Amniotic stem cell (primary cell): ENCODE data around the gene WNT3A.

Source experiments
- DNase-seq: peaks from one replicate; lab custom pipeline; 2025; lab: John Stamatoyannopoulos, UW

Gene WNT3A

DNA sequence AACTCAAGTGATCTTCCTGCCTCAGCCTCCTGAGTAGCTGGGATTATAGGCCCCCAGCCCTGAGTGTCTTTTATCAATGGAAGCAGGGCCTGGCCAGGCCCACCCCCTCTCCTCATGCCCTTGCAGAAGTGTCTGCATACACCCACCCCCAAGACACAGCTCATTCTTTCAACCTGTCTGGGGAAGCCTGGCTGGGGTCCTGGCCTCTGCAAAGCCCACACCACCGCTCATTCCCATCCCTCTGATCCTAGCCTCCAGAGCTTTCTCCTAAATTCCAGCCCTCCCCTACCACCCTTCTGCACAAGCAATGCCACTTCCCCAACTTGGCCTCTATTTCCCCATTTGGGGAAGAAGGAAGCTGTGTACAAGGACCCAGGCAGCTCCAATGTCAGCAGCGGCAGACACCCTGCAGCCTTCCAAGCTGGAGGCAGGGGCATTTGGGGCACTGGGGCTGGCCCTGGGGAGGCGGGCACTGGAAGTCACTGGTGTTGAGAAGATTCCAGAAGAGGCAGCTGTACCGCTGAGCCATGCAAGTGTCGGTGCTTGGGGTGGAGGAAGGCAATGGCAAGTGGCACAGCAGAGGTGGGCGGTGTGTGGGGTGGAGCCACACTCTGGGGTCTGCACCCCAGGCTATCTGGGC, 42.0 kb downstream of the WNT3A start:
- no peak for DNase-seq

DNA sequence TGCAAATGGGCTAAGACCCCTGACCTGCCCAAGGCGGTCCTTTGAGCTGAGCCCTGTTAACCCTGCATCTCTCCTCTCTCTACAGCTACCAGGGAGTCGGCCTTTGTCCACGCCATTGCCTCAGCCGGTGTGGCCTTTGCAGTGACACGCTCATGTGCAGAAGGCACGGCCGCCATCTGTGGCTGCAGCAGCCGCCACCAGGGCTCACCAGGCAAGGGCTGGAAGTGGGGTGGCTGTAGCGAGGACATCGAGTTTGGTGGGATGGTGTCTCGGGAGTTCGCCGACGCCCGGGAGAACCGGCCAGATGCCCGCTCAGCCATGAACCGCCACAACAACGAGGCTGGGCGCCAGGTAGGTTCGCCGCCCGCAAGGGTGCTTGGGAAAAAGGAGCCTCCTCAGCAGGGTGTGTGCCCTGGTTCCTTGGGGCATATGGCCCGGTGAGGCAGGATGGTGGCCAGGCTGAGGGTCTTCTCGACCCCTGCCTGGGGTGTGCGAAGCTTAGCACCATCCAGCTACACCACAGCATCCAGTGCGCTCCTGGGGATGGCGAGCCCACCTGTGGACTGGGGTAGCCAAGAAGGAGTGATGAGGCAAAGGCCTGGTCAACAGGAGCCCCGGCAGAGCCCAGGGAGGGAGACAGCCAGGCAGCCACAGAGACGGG, 43.9 kb downstream of the WNT3A start:
- DNase-seq: no peak

DNA sequence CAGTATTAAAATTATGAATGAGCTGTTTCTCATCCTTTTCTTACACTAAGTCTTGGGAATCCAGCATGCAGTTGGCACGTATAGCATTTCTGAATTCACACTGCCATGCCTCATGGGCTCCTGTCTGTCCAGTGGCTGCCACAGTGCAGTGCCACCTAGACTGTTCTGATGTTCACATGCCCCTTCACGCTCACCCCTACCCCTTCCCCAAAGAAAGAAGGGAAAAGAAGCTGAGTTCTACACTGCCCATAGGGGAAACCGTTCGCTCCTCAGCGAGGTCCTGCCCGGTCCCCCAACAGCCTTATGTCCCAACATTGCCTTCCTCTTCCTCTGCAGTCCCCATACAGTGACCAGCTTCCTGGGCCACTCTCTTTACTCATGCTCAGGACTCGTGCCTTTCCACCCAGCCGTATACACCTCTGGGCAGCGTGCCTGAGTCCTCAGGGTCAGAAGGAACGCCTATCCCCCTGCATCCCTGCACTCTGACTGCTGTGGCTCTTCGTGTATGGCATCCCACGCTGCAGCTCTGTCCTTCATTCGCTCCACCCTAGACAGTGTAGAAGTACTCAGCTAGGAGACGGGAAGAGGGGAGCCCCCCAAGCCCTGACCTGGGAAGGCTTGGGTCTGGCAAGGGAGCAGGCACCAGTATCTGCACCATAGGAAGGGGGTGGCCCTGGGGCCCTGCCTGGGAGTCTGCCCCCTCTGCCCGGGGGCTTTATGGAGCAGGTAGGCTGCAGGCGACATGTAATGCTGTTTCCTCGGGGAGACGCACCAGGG, 51.6 kb downstream of the WNT3A start:
- DNase-seq: no peak

DNA sequence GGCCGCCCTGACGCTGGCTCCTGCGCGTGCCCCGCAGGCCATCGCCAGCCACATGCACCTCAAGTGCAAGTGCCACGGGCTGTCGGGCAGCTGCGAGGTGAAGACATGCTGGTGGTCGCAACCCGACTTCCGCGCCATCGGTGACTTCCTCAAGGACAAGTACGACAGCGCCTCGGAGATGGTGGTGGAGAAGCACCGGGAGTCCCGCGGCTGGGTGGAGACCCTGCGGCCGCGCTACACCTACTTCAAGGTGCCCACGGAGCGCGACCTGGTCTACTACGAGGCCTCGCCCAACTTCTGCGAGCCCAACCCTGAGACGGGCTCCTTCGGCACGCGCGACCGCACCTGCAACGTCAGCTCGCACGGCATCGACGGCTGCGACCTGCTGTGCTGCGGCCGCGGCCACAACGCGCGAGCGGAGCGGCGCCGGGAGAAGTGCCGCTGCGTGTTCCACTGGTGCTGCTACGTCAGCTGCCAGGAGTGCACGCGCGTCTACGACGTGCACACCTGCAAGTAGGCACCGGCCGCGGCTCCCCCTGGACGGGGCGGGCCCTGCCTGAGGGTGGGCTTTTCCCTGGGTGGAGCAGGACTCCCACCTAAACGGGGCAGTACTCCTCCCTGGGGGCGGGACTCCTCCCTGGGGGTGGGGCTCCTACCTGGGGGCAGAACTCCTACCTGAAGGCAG, 52.3 kb downstream of the WNT3A start:
- DNase-seq: no peak

DNA sequence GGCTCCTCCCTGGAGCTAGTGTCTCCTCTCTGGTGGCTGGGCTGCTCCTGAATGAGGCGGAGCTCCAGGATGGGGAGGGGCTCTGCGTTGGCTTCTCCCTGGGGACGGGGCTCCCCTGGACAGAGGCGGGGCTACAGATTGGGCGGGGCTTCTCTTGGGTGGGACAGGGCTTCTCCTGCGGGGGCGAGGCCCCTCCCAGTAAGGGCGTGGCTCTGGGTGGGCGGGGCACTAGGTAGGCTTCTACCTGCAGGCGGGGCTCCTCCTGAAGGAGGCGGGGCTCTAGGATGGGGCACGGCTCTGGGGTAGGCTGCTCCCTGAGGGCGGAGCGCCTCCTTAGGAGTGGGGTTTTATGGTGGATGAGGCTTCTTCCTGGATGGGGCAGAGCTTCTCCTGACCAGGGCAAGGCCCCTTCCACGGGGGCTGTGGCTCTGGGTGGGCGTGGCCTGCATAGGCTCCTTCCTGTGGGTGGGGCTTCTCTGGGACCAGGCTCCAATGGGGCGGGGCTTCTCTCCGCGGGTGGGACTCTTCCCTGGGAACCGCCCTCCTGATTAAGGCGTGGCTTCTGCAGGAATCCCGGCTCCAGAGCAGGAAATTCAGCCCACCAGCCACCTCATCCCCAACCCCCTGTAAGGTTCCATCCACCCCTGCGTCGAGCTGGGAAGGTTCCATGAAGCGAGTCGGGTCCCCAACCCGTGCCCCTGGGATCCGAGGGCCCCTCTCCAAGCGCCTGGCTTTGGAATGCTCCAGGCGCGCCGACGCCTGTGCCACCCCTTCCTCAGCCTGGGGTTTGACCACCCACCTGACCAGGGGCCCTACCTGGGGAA, 53.0 kb downstream of the WNT3A start:
- DNase-seq: no peak

DNA sequence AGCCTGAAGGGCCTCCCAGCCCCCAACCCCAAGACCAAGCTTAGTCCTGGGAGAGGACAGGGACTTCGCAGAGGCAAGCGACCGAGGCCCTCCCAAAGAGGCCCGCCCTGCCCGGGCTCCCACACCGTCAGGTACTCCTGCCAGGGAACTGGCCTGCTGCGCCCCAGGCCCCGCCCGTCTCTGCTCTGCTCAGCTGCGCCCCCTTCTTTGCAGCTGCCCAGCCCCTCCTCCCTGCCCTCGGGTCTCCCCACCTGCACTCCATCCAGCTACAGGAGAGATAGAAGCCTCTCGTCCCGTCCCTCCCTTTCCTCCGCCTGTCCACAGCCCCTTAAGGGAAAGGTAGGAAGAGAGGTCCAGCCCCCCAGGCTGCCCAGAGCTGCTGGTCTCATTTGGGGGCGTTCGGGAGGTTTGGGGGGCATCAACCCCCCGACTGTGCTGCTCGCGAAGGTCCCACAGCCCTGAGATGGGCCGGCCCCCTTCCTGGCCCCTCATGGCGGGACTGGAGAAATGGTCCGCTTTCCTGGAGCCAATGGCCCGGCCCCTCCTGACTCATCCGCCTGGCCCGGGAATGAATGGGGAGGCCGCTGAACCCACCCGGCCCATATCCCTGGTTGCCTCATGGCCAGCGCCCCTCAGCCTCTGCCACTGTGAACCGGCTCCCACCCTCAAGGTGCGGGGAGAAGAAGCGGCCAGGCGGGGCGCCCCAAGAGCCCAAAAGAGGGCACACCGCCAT, 53.8 kb downstream of the WNT3A start:
- no peak for DNase-seq

DNA sequence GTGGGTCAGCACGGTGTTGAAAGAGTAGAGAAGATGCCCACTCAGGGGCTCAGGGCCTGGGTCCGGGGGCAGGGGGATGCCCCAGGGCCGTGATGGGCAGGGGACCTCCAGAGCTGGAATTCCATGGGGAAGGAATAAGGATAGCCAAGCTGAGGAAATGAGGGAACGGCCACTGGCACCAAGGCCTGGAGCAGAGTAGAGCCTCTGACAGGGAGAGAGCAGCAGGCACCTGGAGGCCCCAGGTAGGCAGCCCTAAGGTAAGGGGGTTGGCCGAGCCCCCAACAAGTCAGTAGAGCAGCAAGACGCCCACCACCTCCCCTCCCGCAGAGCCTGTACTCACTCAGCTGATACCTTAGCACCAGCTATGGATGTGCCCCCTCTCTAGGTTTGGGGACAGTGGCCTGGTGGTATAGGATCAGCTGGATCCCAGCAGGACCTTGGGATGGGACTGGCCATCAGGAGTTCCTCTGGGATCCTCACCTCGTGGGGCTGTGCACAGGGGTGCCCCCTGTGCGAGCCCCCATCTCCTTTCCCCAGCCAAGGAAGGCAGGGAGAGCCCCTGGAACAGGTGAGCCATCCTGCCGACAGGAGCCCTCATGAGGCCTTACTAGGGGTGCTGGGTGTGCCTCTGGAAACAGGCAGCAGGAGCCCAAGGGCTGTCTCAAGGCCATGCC, 54.8 kb downstream of the WNT3A start:
- no peak for DNase-seq

DNA sequence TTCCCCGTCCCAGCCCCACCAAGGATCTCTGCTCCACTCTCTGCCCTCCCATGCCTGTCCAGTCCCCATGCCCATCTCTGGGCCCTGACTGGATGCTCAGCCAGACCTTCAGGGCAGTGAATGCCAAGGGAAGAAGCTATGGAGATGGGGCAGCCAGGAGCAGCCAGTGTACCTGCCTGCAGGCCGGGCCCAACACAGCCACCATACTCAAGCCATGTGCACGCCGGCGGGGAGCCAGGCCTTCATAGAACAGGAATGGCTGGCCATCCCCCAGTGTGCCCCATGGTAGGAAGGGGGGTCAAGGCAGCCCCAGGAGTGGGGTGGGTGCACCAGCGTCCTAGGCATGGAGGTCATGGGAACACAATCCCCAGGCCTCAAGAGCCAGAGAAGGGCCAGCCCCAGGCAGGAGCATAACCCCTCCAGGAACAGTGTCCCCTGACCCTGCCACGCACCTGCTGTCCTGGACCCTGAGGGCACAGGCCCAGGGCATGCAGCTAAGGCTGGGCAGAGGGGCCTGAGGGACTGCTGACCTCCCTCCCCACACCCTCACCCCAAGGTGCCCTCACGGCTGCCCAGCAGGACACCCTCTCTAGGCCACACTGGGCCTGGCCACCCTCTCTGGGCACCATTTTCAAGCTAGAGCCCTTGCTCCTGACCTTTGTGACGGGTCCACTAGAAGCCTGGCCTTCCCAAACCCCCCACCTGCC, 55.4 kb downstream of the WNT3A start:
- DNase-seq: no peak

DNA sequence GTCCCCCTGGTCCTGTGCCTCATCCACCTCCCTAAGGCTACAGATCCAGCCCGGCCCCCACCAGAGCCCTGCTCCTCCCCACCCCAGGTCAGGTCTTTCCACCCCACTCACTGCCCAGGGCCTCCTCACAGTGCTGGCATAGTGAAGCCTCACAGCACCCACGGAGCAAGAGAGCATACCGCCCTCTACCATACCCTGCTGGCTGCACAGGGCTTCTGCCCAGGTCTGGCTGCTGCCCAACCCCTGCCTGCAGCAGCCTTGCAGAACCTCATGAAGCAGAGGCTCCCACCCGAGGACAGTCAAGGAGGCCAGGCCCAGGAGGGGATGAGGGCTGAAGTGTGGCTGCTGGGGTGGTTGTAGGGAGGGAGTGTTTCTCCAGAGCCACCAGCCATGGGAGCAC, 56.0 kb downstream of the WNT3A start:
- no peak for DNase-seq

DNA sequence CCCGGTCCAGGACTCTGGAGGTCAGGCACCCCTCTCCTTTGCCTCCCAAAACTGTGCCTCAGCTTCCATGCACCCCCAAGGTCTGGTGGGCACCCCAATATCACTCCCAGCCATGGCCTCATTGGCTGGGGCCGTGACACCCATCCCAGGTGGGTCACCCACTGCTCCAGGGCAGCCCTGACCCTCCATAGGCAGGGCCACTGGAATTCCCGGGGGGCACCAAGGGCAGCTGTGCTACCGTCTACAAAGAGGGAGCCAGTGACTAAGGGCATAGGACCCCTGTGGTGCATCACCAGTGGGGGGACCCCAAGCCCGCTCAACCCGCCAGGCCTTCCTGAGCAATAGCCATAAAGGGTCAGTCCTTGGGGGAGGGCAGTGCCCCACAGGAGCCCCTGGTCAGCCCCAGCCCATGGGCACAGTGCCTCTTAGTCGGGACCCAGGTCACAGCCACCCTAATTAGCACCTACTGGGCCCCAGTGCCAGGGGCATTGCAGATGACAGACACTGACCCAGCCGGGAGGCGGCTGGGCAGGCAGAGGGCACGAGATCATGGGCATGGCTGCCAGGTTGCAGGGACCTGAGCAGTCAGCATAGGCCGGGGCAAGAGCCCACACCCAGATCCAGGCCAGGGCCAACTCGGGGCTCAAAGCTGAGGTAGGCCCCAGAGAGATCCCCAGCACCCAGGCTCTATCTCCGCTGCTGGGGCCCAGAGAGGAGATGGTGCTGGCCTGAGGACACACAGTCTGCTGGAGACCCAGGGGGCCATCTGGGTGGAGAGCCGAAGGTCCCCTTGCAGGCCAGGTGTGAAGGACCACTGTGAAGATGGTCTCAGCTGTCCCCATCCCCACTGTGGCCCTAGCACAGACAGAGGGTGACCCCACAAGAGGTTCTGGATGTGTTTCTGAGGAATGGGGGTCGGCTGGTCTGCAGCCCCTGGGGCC, 56.7 kb downstream of the WNT3A start:
- DNase-seq: no peak

DNA sequence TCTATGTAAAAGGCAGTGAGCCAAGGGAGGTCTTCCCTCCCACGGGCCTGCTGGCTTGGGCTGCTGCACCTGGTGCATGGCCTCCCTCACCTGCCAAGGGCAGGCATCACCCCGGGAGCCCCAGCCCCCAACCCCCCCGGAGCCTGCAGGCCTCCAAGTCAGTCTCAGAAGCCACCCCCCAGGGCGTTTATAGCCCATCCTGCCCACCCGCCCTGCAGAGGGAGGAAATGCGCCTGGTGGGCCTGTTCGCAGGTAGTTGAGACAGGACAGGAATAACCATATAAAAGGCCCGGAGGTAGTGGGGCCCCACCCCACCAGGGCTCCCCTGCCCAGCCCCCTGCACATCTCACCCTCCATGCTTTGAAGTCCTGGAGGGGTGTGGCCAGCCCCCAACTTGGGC, 57.5 kb downstream of the WNT3A start:
- DNase-seq: no peak

DNA sequence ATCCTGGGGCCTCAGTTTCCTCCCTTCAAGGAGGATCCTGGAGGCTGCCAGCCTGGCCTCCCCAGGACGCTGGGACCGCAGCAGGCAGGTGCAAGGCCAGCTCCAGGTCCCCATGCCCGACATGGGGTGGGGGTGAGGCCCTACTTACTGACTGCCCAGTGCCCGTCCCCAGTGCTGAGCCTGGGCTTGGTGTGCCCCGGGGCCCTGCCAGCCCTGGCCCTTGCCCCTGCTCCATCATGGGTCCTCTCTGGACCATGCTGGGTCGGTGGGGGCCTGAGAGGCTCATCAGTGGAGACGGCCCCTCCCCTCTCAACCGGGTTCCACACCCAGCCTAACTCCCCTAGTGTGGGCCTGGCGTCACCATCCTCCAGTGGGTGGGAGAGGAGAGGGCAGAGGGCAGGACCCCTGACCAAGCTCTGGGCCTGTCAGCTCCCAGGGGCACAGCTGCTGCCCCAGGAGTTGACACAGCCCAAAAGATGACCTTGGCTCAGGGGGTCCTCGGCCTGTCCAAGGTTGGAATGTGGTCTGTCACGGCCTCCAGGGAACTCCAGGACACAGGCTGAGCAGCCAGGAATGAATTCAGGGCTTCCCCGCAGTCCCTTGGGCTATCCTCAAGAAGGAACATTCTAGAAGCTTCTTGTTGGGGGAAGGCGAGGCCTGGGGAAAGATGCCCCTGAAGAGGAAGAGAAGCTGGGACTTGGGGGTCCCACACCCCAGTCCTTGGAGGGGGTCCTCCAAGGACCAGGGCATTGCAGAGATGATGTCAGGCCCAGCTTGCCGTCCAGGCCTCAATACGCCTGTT, 58.1 kb downstream of the WNT3A start:
- DNase-seq: no peak

DNA sequence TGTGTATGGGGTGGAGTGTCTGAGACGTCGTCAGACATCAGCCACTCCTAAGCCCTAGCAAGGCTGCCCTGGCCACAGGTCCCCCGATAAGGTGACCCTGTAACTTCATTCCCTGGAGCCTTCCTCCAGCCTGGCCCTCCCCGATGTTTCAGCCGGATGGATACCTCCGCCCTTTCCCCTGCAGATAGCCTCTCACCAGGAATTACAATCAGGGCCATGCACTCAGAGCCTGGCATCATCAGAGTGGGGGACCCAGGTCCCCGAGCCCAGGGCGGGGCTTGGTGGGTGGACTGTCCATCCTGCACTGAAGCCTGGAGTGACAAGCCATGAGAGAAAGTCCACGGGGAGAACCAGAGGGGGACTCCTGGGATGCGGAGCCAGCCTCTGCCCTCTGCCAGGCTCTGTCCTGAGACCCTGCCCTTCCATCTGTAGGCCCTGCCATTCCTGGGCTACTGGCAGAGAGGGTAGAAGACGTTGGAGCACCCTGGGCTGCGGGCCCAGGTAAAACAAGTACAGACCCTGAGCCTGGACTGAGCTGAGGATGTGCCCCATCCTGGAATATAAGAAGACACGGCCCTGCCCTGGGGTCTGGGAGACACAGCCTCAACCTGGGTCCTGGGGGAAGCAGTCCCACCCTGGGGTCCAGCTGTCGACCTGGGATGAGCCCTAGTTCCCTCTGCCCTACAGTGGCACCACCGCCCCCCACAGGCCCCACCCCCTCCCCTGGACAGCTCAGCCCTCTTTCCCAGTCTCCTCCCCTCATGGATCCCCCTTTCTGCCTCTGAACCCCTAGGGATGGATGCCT, 58.9 kb downstream of the WNT3A start:
- DNase-seq: no peak

DNA sequence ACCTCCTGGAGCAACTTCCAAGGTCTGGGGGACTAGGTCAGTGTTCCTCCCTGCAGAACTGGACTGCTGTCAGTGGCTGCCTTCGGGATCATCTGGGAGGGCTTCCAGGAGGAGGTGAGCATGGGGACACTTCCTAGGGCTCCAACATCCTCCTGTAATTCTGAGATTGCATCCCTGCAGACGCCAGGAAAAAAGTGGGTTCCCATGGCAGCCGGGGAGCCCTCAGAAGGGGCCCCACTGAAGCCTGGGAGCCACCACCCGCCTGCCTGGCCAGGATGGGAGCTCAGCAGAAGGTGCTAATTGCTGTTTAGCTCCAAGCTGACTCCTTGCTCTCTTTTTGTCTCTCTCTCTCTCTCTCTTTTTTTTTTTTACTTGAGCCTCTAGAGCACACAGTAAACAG, 59.6 kb downstream of the WNT3A start:
- DNase-seq: no peak

DNA sequence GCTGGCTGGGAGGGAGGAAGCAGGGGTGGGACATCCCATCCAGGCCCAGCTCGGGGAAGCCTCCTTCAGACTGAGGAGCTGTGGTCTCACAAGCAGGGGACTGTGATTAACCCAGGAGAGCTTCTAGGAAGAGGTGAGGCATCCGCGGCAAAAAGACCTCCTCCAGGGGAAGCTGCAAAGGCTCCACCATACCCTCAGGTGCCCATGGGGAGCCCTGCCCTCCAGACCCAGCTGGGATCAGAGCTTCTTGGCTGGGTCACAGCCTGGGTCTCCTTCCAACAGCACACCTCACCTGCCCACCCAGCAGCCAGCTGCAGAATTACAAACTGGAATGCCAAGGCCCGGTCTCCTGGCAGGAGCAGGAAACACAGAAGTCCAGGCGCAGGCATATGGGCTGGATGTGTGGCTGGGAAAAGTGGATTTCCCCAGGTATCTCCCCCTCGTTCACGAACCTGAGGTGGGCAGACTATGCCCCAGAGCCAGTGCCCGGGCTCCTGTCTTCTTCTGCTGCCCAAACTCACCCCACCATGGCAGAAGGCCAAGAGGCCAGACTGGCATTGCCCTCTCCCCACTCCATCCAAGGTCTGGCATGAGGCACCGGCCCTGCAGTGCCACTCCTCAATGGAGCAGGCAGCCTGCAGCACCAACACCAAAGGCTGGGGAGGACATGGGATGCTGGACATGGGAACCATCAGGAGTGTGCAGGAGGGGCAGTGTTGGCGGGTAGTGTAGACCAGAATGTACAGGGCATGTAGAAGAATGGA, 60.3 kb downstream of the WNT3A start:
- no peak for DNase-seq

DNA sequence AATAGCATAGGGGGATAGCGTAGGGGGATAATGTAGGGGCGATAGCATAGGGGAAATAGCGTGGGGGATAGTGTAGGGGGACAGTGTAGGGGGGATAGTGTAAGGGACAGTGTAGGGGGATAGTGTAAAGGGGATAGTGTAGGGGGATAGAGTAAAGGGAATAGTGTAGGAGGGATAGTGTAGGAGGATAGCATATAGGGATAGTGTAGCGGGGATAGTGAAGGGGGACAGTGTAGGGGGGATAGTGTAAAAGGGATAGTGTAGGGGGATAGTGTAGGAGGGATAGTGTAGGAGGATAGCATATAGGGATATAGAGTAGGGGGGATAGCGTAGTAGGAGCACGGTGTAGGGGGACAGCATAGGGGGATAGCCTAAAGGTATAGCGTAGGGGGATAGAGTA, 61.6 kb downstream of the WNT3A start:
- no peak for DNase-seq
